OCI-LY3 (cell line): ENCODE results near the gene MED16.
A peak's percentile ranks its signal among the peaks of the same experiment; 100 is the strongest.

Source experiments
- H2AFZ ChIP-seq: fragments of 200-600, 300-600 bp; shearing (Covaris generic); 2 replicates; pipeline ENCODE4 v1.6.0; 2014; ENCODE audit warnings: antibody characterized with exemption, low read depth, low read length
- H3K27ac ChIP-seq: fragments of 200-600, 300-600 bp; sonication (generic); 2 replicates; pipeline ENCODE4 v1.5.1; 2014; ENCODE audit warnings: mild to moderate bottlenecking, low read length, moderate library complexity, mixed read lengths
- H3K27me3 ChIP-seq: fragments of 200-600, 300-600 bp; sonication (generic); 2 replicates; pipeline ENCODE4 v1.6.1; 2014; ENCODE audit warnings: low read depth, low read length, mixed read lengths
- H3K36me3 ChIP-seq: fragments of 200-600, 300-600 bp; sonication (generic); replicated peaks from 2 replicates; pipeline ENCODE3; 2014; ENCODE audit warnings: low read depth, low read length, mixed read lengths
- H3K4me1 ChIP-seq: fragments of 300-600, 200-600 bp; sonication (generic); 2 replicates; pipeline ENCODE4 v1.6.1; 2014; ENCODE audit warnings: low read length, mixed read lengths
- H3K4me2 ChIP-seq: fragments of 200-600, 300-600 bp; sonication (generic); 2 replicates; pipeline ENCODE4 v1.6.1; 2014; ENCODE audit warnings: low read length, mixed read lengths
- H3K4me3 ChIP-seq: fragments of 300-600, 200-600 bp; sonication (generic); 2 replicates; pipeline ENCODE4 v1.5.1; 2014; ENCODE audit warnings: antibody characterized with exemption, mild to moderate bottlenecking, low read length, moderate library complexity
- H3K79me2 ChIP-seq: fragments of 300-600, 200-600 bp; shearing (Covaris generic); 2 replicates; pipeline ENCODE4 v1.6.1; 2014; ENCODE audit warnings: mild to moderate bottlenecking, low read length, mixed read lengths
- H3K9ac ChIP-seq: fragments of 300-600, 200-600 bp; shearing (Covaris generic); 2 replicates; pipeline ENCODE4 v1.6.0; 2014; ENCODE audit warnings: mild to moderate bottlenecking, low read length, moderate library complexity
- H3K9me3 ChIP-seq: fragments of 200-600, 300-600 bp; shearing (Covaris generic); 2 replicates; pipeline ENCODE4 v1.6.1; 2014; ENCODE audit warnings: low read length, mixed read lengths; ENCODE audit not compliant: insufficient read depth
- H4K20me1 ChIP-seq: fragments of 200-600, 300-600 bp; sonication (generic); 2 replicates; pipeline ENCODE4 v1.6.1; 2016; ENCODE audit warnings: low read length, mixed read lengths; ENCODE audit not compliant: insufficient read depth
- CTCF ChIP-seq: fragments of 200-600, 300-600 bp; sonication (generic); IDR thresholded peaks from 2 replicates; pipeline ENCODE4 v1.5.1; 2014; ENCODE audit warnings: antibody characterized with exemption, low read length, low read depth
- EZH2phosphoT487 ChIP-seq: fragments of 200-600 bp; shearing (Covaris generic); IDR thresholded peaks from 2 replicates; pipeline ENCODE4 v1.6.1; 2018; ENCODE audit warnings: antibody characterized with exemption, mixed run types, low read depth

The MED16 gene

GRCh38 chr19:918481-919198 is 25.7 kb upstream of the MED16 start:
- no peak for TF ChIP-seq EZH2phosphoT487
- no peak for TF ChIP-seq CTCF
- Histone ChIP-seq H3K27ac (peak overlapping the region; percentile 66), H3K27me3 (no peaks in the 10 kb centered on the region), H3K9ac (peak overlapping the region; percentile 72), H3K79me2 (peaks cover 3% of the 10 kb centered on the region), H3K4me2 (peak overlapping the region; percentile 93), H3K4me1 (peaks cover 26% of the 10 kb centered on the region), H4K20me1 (no peaks in the 10 kb centered on the region), H3K4me3 (peak overlapping the region; percentile 78), H3K36me3 (peaks cover under 1% of the 10 kb centered on the region), H2AFZ (no peak overlapping the region), H3K9me3 (no peaks in the 10 kb centered on the region)

- Histone ChIP-seq H3K4me1 (peaks cover 23% of the 10 kb centered on the region), H3K79me2 (peaks cover 7% of the 10 kb centered on the region), H3K27me3 (no peaks in the 10 kb centered on the region), H2AFZ (no peak overlapping the region), H3K27ac (peak overlapping the region; percentile 33), H4K20me1 (no peaks in the 10 kb centered on the region), H3K4me3 (peak overlapping the region; percentile 78), H3K9ac (peak overlapping the region; percentile 72), H3K9me3 (no peaks in the 10 kb centered on the region), H3K36me3 (no peaks in the 10 kb centered on the region), H3K4me2 (peak overlapping the region; percentile 93)
- no peak for TF ChIP-seq CTCF
- TF ChIP-seq EZH2phosphoT487 = no peak
Observed at GRCh38 chr19:918152-918437, 25.1 kb upstream of the MED16 start.

GRCh38 chr19:917323-918151 is 24.6 kb upstream of the MED16 start, which contains the start of gene KISS1R:
TSS of gene KISS1R (plus strand) at chr19:917333. CDS start at chr19:917503, 170 bp downstream.
- peak within 1 kb of the TSS; percentile 78 for H3K4me3 ChIP-seq
- TF ChIP-seq CTCF (peak; percentile 95), EZH2phosphoT487 (no peak)
- H3K27me3 ChIP-seq = no peaks in the 10 kb centered on the region
- H3K79me2 ChIP-seq = peaks cover 10% of the 10 kb centered on the region
- H3K9me3 ChIP-seq = no peaks in the 10 kb centered on the region
- no peaks in the 10 kb centered on the region for H4K20me1 ChIP-seq
- H2AFZ ChIP-seq = peak within 1 kb of the TSS; percentile 54; the same call in 1 of the 2 replicates
- H3K36me3 ChIP-seq = no peaks in the 10 kb centered on the region
- peaks cover 23% of the 10 kb centered on the region for H3K4me1 ChIP-seq
- H3K27ac ChIP-seq = peak within 1 kb of the TSS; percentile 47
- H3K4me2 ChIP-seq = peak within 1 kb of the TSS; percentile 93
- peak within 1 kb of the TSS; percentile 72 for H3K9ac ChIP-seq

GRCh38 chr19:916645-917322 is 23.8 kb upstream of the MED16 start:
- no peaks in the 10 kb centered on the region for H3K9me3 ChIP-seq
- H4K20me1 ChIP-seq = no peaks in the 10 kb centered on the region
- H3K27ac ChIP-seq = peak overlapping the region; percentile 47
- H3K79me2 ChIP-seq = peaks cover 16% of the 10 kb centered on the region
- no peak for TF ChIP-seq EZH2phosphoT487
- TF ChIP-seq CTCF = no peak
- H2AFZ ChIP-seq = no peak overlapping the region; the same call in 1 of the 2 replicates
- H3K27me3 ChIP-seq = no peaks in the 10 kb centered on the region
- H3K4me1 ChIP-seq = peaks cover 20% of the 10 kb centered on the region
- peak overlapping the region; percentile 78 for H3K4me3 ChIP-seq
- H3K36me3 ChIP-seq = no peaks in the 10 kb centered on the region
- peak overlapping the region; percentile 72 for H3K9ac ChIP-seq
- H3K4me2 ChIP-seq = peak overlapping the region; percentile 93
